SU-DHL-6 (cell line): ENCODE measurements around the gene CEP170.

Experiments used
- EZH2phosphoT487 ChIP-seq: fragments of 200-600 bp; sonication (generic), shearing (Covaris generic); conservative IDR thresholded peaks from 2 replicates; pipeline ENCODE4 v1.6.1; 2018; ENCODE audit warnings: mild to moderate bottlenecking, antibody characterized with exemption, low read length, moderate library complexity, mixed read lengths
- TF ChIP-seq, protein P1 (sequence below): fragments of 200-600 bp; sonication (generic); IDR thresholded peaks from one replicate; pipeline ENCODE4 v1.5.1; 2017; ENCODE audit warnings: antibody characterized with exemption, mild to moderate bottlenecking, low read length, moderate library complexity; ENCODE audit not compliant: insufficient read depth, poor library complexity, severe bottlenecking

DNA sequence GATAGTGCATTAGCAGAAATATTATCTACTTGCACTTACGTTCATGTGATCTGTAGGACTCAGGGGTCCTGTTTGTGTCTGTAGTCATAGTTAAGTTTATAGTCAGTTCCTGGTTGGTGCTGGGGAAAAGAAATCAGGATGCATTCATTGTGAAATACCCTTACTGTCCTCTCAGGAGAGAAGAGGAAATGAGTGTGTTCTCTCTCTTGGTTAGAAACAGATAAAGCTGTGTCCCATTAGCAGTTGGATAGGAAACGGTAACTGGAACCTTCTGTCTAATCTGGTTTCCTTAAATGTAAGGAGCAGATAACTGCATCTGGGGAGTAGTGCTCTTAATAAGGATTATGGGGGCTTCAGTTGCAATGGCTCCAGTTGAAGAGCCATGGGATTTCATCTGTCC, 9.6 kb upstream of the CEP170 start:
- TF ChIP-seq, protein P1, sequence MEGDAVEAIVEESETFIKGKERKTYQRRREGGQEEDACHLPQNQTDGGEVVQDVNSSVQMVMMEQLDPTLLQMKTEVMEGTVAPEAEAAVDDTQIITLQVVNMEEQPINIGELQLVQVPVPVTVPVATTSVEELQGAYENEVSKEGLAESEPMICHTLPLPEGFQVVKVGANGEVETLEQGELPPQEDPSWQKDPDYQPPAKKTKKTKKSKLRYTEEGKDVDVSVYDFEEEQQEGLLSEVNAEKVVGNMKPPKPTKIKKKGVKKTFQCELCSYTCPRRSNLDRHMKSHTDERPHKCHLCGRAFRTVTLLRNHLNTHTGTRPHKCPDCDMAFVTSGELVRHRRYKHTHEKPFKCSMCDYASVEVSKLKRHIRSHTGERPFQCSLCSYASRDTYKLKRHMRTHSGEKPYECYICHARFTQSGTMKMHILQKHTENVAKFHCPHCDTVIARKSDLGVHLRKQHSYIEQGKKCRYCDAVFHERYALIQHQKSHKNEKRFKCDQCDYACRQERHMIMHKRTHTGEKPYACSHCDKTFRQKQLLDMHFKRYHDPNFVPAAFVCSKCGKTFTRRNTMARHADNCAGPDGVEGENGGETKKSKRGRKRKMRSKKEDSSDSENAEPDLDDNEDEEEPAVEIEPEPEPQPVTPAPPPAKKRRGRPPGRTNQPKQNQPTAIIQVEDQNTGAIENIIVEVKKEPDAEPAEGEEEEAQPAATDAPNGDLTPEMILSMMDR: no peak
- TF ChIP-seq EZH2phosphoT487: no peak
